HG03432 (cell line): ENCODE data around the gene EIF2AK3.
"Not testable (repeated sequence)": the region's sequence is repeated elsewhere in the genome, so short reads cannot be mapped to it uniquely, and the experiment has no call there.

Experiments
- ATAC-seq: cut with Tn5 transposase; IDR thresholded peaks from one replicate; pipeline ENCODE4 v1.9.1; 2021; ENCODE audit warnings: mild to moderate bottlenecking, moderate library complexity; ENCODE audit not compliant: unreplicated experiment

Gene EIF2AK3

DNA sequence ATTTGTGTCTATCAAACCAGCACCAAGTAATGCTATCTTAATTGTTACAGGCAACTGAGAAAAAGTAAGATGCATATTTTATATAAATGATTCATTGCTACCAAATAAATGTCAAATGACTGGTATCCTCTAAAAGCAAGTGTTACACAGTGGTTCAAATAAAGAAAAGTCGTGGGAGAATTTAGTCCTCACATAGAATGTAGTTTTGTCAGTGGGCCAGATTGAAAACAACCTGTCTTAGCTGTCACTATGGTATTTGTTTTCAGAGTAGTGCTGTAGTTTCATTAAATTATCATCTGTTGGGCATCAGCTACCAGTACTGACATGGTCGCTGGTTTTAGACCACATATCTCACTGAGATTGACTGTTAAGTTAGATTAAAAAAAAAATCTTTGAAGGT is 10.2 kb upstream of the EIF2AK3 start:
- ATAC-seq: no peak

DNA sequence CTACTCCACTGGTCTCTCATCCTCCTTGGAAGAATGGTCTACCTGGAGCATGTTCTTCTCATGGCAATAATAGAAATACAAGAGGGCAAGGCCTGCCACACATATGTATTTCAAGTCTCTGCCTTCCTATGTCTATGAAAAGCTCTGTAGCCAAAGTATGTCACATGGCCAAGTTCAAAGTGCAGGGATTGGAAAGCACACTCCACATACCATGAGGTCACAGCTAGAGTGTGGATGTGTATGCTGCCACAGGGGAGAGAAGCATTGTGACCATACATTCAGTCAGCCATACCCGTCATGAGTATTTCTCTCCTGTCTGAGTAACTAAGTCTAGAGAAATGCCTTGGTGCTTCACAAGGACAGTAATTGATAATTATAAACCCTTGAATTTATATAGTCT is 8.8 kb upstream of the EIF2AK3 start:
- ATAC-seq: no peak

DNA sequence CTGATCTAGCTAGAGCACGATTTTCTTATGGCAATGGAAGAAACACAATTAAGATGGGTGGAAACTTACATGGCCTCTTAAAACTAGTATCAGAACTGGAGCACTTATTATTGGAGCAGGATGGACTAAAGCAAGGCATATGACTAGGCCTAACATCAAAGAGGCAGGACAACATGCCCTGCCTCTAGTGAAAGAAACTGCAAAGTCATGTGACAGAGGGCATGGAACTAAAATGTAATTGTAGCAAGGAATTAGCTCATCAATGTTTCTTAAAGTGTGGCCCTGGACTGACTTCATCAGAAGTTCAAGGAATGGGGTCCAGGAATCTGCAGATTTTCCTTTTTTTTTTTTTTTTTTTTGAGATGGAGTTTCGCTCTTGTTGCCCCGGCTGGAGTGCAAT is 5.3 kb upstream of the EIF2AK3 start:
- ATAC-seq: no peak

DNA sequence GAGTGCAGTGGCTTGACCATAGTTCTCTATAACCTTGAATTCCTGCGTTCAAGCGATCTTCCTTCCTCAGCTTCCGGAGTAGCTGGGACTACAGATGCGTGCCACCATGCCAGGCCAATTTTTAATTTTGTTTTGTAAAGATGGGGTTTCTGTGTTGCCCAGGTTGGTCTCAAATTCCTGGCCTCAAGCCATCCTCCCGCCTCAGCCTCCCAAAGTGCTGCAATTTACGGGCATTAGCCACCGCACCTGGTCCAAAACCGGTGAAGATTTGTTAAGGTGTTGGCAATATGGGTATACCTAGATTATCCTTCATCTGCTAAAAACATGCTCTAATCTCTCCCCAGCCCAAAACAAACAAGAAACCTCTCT is 1.3 kb upstream of the EIF2AK3 start:
- no peak for ATAC-seq

DNA sequence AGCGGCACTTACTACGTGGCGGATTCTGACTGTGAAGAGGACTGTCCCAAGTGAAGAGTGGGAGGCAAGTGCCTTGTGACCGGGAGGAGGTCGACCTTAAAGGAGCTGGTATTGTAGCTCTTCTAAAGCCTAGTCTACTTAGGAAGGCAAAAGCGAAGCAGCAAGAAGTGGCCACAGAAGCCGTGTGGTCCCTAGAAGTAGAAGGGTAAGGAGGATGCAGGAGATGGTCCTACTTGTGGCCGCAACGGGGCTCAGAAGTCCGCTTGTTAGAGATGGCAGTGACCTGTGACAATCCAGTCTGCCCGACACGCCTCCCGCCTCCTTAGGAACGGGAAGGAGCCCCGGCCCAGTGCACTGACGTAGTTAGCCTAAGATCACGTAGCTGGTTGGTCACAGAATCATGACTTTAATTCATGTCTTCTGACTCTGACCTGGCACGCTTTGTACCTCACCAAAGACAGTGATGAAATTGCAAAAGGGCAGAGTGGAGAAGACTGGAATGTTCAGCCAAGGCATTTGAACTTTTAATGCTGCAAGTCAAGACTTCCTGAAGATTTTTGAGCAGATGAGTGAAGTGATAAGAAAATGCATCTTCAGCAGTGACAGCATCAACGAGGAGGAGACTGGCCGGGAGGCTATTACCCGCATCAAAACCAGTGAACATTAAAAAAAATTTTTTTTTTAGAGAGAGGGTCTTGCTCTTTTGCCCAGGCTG is 749 bp upstream of the EIF2AK3 start:
- ATAC-seq: peak; percentile 49

DNA sequence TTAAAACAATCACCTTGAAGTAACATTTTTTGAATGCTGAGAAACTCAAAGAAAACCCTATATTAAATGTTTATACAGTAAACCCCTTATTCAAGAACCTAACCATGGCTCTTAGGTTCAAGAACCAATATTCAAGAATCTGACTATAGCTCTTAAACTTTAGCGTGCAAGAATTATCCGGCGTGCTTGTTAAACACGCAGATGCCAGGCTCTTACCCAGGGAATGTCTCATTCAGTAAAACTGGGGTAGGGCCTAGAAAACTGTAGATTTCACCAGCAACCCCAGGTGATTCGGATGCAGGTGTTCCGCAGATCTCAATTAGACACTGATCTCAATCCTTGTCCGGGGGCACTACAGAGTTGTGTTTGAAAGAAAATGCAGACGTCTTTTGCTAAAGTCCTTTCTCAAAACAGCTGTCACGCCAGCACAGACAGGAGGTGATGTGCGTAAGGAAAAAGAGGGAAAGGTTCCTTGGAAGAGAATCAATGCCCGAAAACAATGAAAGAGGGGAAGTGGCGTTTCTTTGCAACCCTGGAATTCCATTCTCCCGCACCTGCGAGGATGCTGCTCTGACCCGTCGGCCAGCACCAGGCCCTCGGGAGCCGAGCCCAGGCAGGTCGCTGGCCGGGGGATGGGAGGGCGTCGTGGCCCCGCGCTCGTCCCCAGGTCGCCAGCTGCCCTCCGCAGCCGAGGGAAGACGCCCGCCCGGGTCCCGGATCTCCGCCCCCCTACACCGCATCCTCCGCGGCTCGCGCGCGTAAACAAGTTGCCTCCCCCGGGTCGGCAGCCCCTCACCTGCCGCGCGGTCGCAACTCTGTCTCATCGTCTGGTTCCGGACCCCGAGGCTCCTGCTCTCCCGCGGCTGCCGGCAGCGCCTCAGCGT is 851 bp downstream of the EIF2AK3 start:
- peak; percentile 1 for ATAC-seq

DNA sequence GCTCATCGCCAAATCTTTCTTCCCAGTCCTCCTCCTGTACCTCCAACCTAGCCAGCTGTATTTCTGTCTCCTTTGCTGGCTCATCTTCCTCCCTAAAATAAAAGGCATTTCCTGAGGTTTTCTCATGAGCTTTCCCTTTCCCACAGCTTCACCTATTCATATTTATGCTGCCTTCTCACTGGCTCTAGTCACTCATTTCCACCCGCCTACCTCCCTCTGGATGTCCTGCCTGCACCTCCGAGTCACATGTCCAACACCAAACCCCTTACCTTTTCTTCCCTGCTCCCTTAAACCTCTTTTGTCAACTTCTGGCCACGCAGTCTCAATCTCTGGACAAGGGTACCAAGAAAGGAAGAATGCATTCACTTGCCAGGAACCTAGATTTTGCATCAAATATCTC is 2.8 kb downstream of the EIF2AK3 start:
- no peak for ATAC-seq

DNA sequence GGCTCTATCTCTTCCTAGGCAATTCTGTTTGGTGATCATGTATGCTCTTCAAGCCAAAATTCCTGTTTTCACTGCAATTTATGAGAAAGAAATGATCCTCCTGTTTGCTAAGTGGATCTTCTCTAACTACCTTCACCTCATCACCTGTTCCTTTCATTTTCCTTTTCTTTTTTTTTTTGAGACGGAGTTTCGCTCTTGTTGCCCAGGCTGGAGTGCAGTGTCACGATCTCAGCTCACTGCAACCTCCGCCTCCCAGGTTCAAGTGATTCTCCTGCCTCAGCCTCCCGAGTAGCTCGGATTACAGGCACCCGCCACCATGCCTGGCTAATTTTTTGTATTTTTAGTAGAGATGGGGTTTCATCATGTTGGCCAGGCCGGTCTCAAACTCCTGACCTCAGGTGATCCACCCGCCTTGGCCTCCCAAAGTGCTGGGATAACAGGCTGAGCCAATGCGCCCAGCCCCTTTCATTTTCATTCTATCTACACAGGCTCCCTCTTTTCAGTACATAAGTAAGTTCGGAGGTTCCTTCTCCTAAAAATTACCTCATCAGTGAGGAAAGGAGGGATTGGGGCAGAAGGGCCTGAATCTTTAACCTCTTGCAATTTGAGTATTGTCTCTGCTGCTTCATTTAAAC is 3.3 kb downstream of the EIF2AK3 start:
- not testable (repeated sequence) for ATAC-seq

DNA sequence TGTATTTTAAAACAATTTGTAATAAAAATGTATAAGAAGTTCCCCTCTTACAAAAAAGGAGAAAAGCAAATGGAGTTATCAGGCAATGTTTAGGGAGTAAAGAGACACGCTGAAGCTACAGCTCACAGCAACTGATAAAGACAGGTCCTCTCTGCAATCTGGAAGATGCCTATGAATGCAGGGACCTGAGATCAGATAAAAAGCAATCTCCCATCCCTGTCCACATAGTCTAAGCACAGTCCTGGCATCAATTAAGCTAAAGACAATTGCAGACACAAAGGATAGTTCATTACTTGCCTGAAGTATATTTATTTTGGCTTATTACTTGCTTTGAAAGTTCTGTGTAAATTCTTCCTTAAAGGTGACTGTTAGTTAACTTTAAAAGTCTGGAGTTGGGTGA is 5.0 kb downstream of the EIF2AK3 start:
- no peak for ATAC-seq

DNA sequence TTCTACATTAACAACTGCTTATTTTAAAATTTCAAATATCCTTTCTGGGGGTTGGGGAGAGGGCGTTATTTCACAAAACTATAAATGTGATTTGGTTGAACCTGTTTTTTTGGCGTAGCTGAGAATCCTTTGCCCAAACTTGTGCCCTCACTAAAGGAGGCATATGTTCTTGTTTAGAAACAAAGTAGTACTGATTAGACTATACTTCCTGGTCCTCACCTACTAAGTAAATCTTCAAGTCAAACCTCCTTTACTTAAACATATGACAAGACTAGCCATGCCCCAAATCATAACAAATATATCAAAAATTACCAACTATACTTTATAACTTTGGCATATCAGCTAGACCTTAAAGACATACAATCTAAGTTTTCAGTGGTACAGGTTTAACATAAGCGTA is 5.8 kb downstream of the EIF2AK3 start:
- no peak for ATAC-seq

DNA sequence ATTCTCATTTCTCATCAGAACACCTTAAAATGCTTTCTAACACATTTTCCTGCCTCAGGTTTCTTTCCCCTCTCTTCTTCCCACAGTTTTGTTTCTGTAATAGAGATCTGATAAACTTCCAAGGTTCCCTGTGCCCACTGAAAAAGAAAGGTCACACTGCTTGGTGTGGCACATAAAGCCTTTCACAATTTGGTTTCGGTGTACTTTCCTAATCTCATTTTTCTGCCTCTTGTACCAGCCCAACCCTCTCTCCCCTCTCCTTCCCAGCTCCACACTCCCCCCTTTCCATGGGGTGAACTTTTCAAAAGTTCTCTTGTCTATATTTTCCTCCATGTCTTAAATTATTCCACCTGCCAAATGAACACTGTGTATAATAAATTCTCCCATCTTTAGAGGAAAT is 7.2 kb downstream of the EIF2AK3 start:
- ATAC-seq: no peak

DNA sequence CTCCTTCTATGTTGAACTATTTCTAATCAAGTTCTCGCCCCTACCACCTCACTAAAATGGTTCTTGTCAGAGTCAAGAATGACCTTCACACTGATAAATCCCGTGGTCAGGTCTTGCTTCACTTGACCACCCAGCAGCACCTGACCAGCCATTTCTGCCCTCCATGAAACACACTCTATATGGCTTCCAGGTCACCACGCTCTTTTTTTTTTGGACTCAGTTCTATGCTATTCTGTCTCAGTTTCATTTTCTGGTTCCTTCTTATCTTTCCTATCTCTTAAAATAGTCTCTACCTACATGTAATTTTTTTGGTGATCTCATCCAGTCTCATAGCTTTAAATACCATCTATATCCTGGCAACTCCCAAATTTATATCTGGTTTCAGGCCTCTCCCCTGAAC is 11.4 kb downstream of the EIF2AK3 start:
- peak; percentile 53 for ATAC-seq

DNA sequence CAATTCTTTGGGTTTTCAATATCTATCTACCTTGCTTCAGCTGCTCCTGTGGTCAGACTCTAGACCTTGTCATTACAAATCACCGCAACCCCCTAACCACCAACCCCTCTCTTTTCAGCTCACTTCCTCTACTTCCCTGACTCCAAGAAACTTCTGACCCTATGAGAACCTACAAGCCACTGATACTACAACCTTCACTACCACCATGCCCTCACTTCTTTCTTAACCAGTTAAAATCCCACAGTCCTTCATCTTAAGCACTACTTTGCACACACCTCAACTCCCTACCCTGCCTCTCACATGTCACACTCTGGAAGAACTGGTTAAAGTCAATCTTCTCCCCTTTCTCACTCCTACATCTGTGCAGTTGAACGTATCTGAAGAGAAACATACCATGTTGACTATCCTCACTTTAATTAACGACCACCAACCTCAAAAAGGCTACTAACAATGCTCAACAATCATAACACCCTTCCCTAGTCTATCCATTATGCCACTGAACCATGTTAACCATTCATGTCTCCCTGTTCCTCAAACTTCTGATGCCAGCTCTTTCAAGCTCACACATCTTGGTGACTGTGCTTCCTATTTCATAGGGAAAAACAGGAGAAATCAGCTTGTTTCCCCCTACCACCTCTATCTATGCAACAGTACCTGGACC is 12.6 kb downstream of the EIF2AK3 start:
- ATAC-seq: peak; percentile 89

DNA sequence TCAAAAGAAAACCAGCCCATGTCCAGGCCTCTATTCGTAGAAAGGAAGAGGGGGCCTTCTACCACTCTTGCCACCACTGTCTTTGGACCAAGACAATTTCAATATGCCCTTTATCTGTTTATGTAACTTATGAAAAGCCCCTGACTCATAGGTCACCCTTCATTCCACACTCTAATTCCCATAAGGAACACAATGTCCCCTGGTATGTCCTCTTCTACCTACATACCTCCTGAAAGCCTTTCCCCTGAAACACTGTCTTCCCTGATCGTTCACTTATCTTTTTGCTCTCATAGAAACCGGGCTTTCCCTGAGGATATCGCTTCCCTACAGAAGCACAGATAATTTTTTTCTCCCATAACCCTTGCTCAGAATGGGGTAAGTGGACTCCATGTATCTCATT is 13.3 kb downstream of the EIF2AK3 start:
- ATAC-seq: no peak

DNA sequence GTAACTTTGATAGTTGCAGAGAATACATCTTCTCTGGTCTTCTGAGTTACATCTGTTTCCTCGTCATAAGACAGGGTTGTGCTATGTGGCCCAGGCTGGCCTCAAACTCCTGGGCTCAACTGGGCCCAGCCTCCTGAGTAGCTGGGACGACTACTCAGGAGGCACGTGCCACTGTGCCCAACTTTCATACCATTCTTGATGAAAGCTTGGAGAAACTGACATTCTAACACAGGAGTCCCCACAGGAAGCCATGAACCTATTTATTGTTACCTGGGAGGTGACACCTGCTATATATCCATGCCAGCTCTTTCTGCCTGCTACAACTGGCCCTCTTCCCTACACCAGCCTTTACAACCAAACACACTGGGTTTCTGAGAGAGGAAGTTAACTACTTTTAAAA is 19.1 kb downstream of the EIF2AK3 start:
- peak; percentile 26 for ATAC-seq

DNA sequence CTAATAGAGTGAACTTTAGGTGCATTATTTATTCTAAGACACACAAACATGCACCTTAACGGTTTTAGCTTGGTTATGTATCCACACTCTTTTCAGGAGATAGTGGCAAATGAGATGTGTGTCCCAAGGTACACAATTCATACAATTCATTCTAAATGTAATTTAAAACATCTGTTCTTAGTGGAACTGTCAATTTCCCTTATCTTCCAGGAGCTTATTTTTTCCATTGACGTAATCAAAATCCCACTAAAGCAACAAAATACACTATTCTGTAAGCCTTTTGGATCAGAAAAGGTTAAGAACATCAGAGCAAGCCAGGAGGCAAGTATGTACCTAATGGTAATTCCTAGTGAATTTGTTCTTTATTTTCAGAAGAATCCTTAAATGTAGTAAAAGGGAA is 19.8 kb downstream of the EIF2AK3 start:
- no peak for ATAC-seq

DNA sequence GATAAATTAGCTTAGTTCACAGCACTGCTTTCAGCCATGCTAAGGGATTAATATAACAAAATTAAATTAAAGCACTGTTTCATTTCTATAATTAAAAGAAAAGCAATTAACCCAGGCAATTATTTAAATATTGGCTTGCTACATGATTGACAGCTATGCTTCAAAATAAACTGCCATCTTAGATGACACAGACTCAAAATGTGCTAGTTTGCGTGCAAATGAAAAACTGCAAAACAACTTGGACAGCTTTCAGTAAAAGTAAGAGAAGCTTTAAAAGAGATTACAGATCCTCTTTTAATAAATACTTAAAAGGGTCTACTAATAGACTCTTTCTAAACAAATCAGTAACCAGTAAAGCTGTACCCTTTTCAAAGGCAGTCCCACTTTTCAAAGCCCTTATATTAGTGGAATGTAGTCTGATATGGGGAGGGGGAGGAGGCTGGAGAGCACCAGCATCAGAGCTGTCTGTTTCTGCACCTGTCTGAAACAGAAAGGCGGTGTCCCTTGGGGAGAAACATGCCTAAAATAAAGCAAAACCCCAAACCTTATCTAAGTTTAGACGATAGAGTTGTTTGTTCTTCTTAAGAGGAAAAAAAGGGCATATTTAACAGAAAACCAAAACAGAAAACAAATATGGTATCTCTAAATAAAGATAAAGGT is 20.8 kb downstream of the EIF2AK3 start:
- peak; percentile 90 for ATAC-seq

DNA sequence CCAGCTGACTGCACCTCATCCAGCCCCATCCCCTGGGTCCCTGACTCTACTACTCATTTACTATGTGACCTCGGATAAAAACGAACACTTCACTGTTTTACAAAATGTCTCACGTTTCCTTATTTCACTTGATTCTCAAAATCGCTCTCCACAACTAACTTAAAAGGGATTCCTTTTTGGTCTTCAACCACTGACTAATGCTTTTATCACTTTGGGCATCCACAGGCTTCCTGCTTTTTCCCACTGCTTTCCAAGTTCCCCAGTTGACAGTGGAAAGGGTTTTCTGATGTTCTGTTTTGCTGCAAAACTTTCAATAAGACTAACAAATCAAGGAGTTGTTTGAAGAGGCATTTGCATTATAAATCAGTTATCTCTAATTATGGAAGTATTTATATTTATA is 24.1 kb downstream of the EIF2AK3 start:
- no peak for ATAC-seq

DNA sequence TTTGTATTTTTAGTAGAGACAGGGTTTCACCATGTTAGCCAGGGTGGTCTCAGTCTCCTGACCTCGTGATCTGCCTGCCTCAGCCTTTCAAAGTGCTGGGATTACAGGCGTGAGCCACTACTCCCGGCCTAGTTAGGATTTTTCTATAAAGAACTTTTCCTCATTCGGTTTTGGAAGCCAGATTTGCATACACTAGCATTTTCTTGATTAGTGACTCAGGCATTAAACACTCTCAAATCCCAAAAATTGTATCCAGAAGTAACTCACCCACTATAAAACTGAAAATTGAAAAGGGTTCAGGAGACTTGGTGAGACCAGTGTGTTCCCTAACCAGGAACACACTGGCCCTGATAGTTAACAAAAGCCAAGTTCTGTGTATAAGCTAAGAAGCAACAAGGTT is 25.2 kb downstream of the EIF2AK3 start:
- ATAC-seq: no peak

DNA sequence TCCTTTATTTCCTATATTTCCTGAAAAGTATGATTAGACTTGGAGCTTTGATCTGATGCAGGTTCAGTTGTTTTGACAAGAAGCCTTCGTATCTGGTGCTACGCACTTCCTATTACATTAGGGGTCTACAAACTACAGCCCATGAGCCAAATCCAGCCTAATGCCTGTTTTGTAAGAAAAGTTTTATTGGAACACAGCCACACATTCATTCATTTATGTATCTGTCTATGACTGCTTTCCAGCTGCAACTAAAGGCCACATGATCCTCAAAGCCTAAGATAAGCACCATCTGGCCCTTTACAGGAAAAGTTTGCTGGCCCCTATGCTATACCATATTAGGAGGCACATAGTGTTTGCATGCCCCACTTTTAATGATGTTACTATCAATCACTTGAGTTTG is 26.0 kb downstream of the EIF2AK3 start:
- ATAC-seq: no peak

DNA sequence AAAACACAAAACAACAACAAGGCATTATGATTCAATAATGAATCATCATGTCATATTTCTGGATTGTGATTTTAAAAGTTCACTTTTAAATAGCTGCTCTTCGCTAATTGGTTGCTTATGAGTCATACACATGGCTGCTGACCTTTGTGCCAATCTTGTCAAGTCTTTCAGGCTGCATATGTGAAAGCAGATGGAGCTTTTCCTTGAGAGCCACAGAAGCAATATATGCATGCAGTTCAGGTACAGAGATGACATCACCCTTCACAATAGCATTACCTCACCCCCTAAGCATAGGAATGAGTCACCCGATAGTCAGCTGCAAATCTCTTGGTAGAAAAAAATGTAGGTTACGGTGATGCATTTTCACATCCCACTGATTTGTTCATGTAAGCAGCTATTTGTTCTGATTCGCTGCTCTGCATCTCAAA is 27.2 kb downstream of the EIF2AK3 start:
- peak; percentile 99 for ATAC-seq
